ENCODE results near the gene MICAL3. TPM values are rescaled to one million over a fixed set of nuclear protein-coding genes. Genes with fewer than 3 reads are reported as not detected.
"Not testable (repeated sequence)": the region's sequence is repeated elsewhere in the genome, so short reads cannot be mapped to it uniquely, and the experiment has no call there.

The MICAL3 gene
- total and polyA plus RNA-seq, 4 donors = 4.4 to 30.7 (median 15.4) TPM

DNA sequence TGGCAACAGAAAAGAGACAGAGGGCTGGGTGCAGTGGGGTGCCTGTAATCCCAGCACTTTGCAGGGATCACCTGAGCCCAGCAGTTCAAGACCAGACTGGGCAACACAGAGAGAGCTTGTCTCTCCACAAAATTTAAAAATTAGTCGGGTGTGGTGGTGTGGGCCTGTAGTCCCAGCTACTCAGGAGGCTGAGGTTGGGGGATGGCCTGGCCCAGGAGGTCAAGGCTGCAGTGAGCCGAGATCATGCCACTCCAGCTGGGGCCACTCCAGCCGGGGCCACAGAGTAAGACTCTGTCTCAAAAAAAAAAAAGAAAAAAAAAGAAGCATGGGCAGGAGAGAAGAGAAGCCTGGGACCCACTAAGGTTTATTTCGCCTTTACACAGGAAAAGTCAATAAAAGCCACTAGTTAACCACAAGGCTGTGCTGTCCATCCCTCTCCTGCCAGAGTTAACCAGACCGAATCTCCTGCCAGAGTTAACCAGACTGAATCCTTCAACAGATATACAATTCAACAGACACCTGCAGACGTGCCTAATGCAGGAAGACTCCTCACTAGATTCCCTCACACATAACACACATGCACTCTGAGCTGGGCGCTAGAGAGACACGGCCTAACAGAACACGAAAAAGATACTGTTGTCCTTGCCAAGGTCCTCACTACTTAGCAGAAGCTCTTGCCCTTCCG lies 29.8 kb downstream of the MICAL3 start:
- Histone ChIP-seq H3K27ac (ENCODE audit: low read depth in 1 of 2, low read length in 1 of 2) (no peak overlapping the region), H3K4me3 (no peak overlapping the region), H3K4me1 (ENCODE audit: control insufficient read depth in 5 of 5, insufficient read depth in 5 of 5, low read length in 5 of 5) (peaks cover 0 to 10% (median 7%) of the 10 kb centered on the region in 5 donors), H3K9me3 (ENCODE audit: control insufficient read depth in 4 of 4, insufficient read depth in 3 of 4, low read length in 3 of 4) (no peaks in the 10 kb centered on the region), H3K9ac (ENCODE audit: insufficient read depth in 1 of 2, low read length in 2 of 2) (no peak overlapping the region), H3K27me3 (ENCODE audit: control insufficient read depth in 3 of 3, insufficient read depth in 3 of 3, low read length in 2 of 3) (no peaks in the 10 kb centered on the region), H3K36me3 (ENCODE audit: control insufficient read depth in 4 of 4, insufficient read depth in 4 of 4, low read length in 4 of 4) (no peaks in the 10 kb centered on the region)
- ATAC-seq (ENCODE audit: insufficient read depth, low FRiP score) = no peak
- no peak for DNase-seq
- TF ChIP-seq, protein P1, sequence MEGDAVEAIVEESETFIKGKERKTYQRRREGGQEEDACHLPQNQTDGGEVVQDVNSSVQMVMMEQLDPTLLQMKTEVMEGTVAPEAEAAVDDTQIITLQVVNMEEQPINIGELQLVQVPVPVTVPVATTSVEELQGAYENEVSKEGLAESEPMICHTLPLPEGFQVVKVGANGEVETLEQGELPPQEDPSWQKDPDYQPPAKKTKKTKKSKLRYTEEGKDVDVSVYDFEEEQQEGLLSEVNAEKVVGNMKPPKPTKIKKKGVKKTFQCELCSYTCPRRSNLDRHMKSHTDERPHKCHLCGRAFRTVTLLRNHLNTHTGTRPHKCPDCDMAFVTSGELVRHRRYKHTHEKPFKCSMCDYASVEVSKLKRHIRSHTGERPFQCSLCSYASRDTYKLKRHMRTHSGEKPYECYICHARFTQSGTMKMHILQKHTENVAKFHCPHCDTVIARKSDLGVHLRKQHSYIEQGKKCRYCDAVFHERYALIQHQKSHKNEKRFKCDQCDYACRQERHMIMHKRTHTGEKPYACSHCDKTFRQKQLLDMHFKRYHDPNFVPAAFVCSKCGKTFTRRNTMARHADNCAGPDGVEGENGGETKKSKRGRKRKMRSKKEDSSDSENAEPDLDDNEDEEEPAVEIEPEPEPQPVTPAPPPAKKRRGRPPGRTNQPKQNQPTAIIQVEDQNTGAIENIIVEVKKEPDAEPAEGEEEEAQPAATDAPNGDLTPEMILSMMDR (IDR thresholded peaks at IDR 0.05; ENCODE audit: control extremely low read depth, extremely low read depth) = no peak
- 76 to 85% methylated on average over 10 of the region's 10 CpGs for WGBS, 2 donors

DNA sequence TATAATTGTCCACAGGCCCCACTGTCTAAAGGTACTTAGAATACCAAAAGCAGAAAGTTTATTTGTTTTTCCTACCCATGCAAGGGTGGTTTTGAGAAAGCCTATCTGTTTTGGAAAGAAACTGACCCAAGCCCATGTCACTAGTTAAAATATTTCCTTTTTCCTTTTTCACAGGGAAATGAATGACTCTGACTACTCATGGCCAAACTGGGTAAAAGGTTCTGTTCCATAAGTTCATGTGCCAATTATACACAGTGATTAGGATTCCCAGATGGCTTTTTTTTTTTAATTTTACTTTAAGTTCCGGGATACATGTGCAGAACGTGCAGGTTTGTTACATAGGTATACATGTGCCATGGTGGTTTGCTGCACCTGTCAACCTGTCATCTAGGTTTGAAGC lies 31.4 kb downstream of the MICAL3 start:
- H3K9me3 ChIP-seq (ENCODE audit: control insufficient read depth in 4 of 4, insufficient read depth in 3 of 4, low read length in 3 of 4); H3K27ac ChIP-seq (ENCODE audit: low read depth in 1 of 2, low read length in 1 of 2); DNase-seq; H3K36me3 ChIP-seq (ENCODE audit: control insufficient read depth in 4 of 4, insufficient read depth in 4 of 4, low read length in 4 of 4); H3K27me3 ChIP-seq (ENCODE audit: control insufficient read depth in 3 of 3, insufficient read depth in 3 of 3, low read length in 2 of 3); H3K4me3 ChIP-seq; ATAC-seq (ENCODE audit: insufficient read depth, low FRiP score); H3K9ac ChIP-seq (ENCODE audit: insufficient read depth in 1 of 2, low read length in 2 of 2): not testable (repeated sequence)
- WGBS, 2 donors = 91 to 97% methylated on average over 2 of the region's 2 CpGs
- peaks cover 0 to 11% (median 7%) of the 10 kb centered on the region in 5 donors for H3K4me1 ChIP-seq (ENCODE audit: control insufficient read depth in 5 of 5, insufficient read depth in 5 of 5, low read length in 5 of 5)

DNA sequence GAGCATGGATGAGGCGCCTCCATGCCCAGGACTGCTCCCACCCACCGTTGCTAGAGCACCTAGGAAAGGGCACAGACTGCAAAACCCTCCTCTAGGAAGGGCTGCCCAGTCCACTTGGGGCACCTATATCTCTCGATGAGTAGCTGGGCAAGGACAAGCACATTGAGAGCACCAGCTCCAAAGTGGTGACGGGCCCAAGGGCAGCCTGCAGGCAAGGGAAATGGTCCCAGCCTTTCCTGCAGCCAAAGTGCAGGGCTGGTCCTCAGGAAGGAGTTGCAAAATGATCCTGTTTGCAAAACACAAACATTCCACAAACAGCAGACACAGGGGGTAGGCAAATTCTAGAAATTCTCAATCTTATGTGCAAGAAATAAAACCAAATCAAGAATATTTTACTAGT lies 32.4 kb downstream of the MICAL3 start:
- not testable (repeated sequence) for H3K9me3 ChIP-seq (ENCODE audit: control insufficient read depth in 4 of 4, insufficient read depth in 3 of 4, low read length in 3 of 4); ATAC-seq (ENCODE audit: insufficient read depth, low FRiP score); H3K9ac ChIP-seq (ENCODE audit: insufficient read depth in 1 of 2, low read length in 2 of 2); H3K4me3 ChIP-seq; H3K27me3 ChIP-seq (ENCODE audit: control insufficient read depth in 3 of 3, insufficient read depth in 3 of 3, low read length in 2 of 3); DNase-seq; H3K36me3 ChIP-seq (ENCODE audit: control insufficient read depth in 4 of 4, insufficient read depth in 4 of 4, low read length in 4 of 4)
- peaks cover 0 to 12% (median 7%) of the 10 kb centered on the region in 5 donors for H3K4me1 ChIP-seq (ENCODE audit: control insufficient read depth in 5 of 5, insufficient read depth in 5 of 5, low read length in 5 of 5)
- H3K27ac ChIP-seq (ENCODE audit: low read depth in 1 of 2, low read length in 1 of 2) = peak overlapping the region in 1 of 2 donors; percentile 36
- WGBS, 2 donors = 58 to 77% methylated on average over 4 of the region's 4 CpGs

DNA sequence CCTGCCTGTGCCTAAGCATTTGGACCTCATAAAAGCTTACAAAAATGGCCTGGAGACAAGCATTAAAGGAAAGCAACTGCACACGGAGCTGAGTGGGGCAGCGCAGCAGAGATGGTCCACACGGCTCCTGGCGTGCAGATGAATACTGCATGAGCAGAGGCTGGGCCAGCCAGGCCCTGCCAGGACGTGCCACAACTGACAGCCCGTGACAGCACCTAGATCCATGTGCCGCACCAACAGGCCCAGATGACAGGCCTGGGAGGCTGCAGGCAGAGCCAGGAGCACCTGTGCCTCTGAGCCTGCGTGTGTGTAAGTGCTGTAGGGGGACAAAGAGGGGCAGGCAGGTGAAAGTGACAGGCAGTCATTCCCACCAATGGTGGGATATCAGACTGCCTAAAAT lies 33.4 kb downstream of the MICAL3 start:
- TF ChIP-seq, protein P1 (IDR thresholded peaks at IDR 0.05; ENCODE audit: control extremely low read depth, extremely low read depth) = no peak
- H3K9me3 ChIP-seq (ENCODE audit: control insufficient read depth in 4 of 4, insufficient read depth in 3 of 4, low read length in 3 of 4) = no peaks in the 10 kb centered on the region
- DNase-seq = no peak

More for the DNA sequence above, 33.4 kb downstream of the MICAL3 start:
- Histone ChIP-seq H3K9ac (ENCODE audit: insufficient read depth in 1 of 2, low read length in 2 of 2) (no peak overlapping the region), H3K36me3 (ENCODE audit: control insufficient read depth in 4 of 4, insufficient read depth in 4 of 4, low read length in 4 of 4) (peaks cover 0 to 2% (median 0%) of the 10 kb centered on the region in 4 donors), H3K4me1 (ENCODE audit: control insufficient read depth in 5 of 5, insufficient read depth in 5 of 5, low read length in 5 of 5) (peaks cover 0 to 12% (median 7%) of the 10 kb centered on the region in 5 donors), H3K4me3 (no peak overlapping the region), H3K27me3 (ENCODE audit: control insufficient read depth in 3 of 3, insufficient read depth in 3 of 3, low read length in 2 of 3) (no peaks in the 10 kb centered on the region), H3K27ac (ENCODE audit: low read depth in 1 of 2, low read length in 1 of 2) (no peak overlapping the region)
- ATAC-seq (ENCODE audit: insufficient read depth, low FRiP score) = no peak
- 90 to 94% methylated on average over 8 of the region's 8 CpGs for WGBS, 2 donors
